Left lung (tissue), 10 donors: ENCODE results near the gene TSR3. TPM values are rescaled to one million over a fixed set of nuclear protein-coding genes. Genes with fewer than 3 reads are reported as not detected.
A peak's percentile ranks its signal among the peaks of the same experiment; 100 is the strongest.

ENCODE experiments used
- ATAC-seq: fragments of 200-7000 bp; cut with Tn5 transposase; one replicate; pipeline ENCODE4 v1.9.1; 2020; ENCODE audit warnings: moderate library complexity
- DNase-seq, 4 donors: peaks; one replicate each; pipeline ENCODE4 v3.0.0-alpha.2; 2013 to 2020
- H3K27ac ChIP-seq, 2 donors: fragments of 200-600 bp; sonication (generic) in 1 of 2; one replicate each; pipeline versions ENCODE4 v1.5.0 to v1.8.0; 2020 to 2021
- H3K27me3 ChIP-seq, 2 donors: fragments of 200-600 bp; sonication (generic) in 1 of 2; one replicate each; pipeline versions ENCODE4 v1.5.0 to v1.8.0; 2020 to 2021
- H3K36me3 ChIP-seq, 2 donors: fragments of 200-600 bp; sonication (generic) in 1 of 2; one replicate each; pipeline versions ENCODE4 v1.5.0 to v1.8.0; 2020 to 2021
- H3K4me1 ChIP-seq, 2 donors: fragments of 200-600 bp; one replicate each; pipeline ENCODE4 v1.8.0; 2021
- H3K4me3 ChIP-seq, 2 donors: fragments of 200-600 bp; sonication (generic) in 1 of 2; one replicate each; pipeline versions ENCODE4 v1.5.0 to v1.8.0; 2020 to 2021; ENCODE audit warnings: mild to moderate bottlenecking in 1 of 2
- H3K9me3 ChIP-seq, 2 donors: fragments of 200-600 bp; sonication (generic) in 1 of 2; one replicate each; pipeline versions ENCODE4 v1.5.0 to v1.8.0; 2020 to 2021
- CTCF ChIP-seq, 2 donors: fragments of 200-600 bp; sonication (generic) in 1 of 2; IDR thresholded peaks; one replicate each; pipeline versions ENCODE4 v1.5.0 to v1.8.0; 2021; ENCODE audit warnings: antibody characterized with exemption in 2 of 2
- intact Hi-C, 2 donors: fragments of 100-400 bp; cut with DNase I; formaldehyde crosslinking; loops; one replicate each; pipeline versions ENCODE4 v1.11.2 to v1.14.2; 2022
- polyA plus RNA-seq, 6 donors: library from polyadenylated mRNA; unstranded; fragments of 120-200 nt; gene quantifications; one replicate each; pipeline ENCODE4 v1.2.1, GENCODE V29; 2013; ENCODE audit not compliant: insufficient read length in 6 of 6
- total RNA-seq, 2 donors: library from RNA; stranded (reverse); fragmentation: NEBNext Ultra II Directional; extraction: Animal tissue kit (Norgen Biotek cat#: 25700); gene quantifications; one replicate each; pipeline ENCODE4 v1.2.1, GENCODE V29; 2021
- donor health status: DM: no; HTN: yes; CAD: no.
- donor health status: DM: no; HTN: no; CAD: no.

Gene TSR3
- total and polyA plus RNA-seq, 8 donors = 33.6 to 57.0 (median 45.9) TPM

GRCh38 chr16:1342526-1343427, 8.9 kb downstream of the TSR3 start:
- Histone ChIP-seq H3K4me3 (peak overlapping the region; percentile 4 to 15), H3K27me3 (no peaks in the 10 kb centered on the region), H3K36me3 (peaks cover 0 to 6% of the 10 kb centered on the region in 2 donors), H3K27ac (no peak overlapping the region), H3K4me1 (peaks cover 4 to 18% of the 10 kb centered on the region in 2 donors), H3K9me3 (no peaks in the 10 kb centered on the region)
- DNase-seq = peak; percentile 53 to 98 (median 94)
- TF ChIP-seq CTCF (IDR thresholded peaks at IDR 0.05) = no peak
- ATAC-seq = peak; percentile 97
- intact Hi-C loops = no loop called here

- TF ChIP-seq CTCF (IDR thresholded peaks at IDR 0.05) = no peak
- intact Hi-C loops = no loop called here
- no peak for ATAC-seq
- Histone ChIP-seq H3K9me3 (no peaks in the 10 kb centered on the region), H3K27me3 (peaks cover 0 to 7% of the 10 kb centered on the region in 2 donors), H3K4me3 (no peak overlapping the region), H3K4me1 (peaks cover 4 to 18% of the 10 kb centered on the region in 2 donors), H3K27ac (no peak overlapping the region), H3K36me3 (no peaks in the 10 kb centered on the region)
- no peak for DNase-seq
Observed at GRCh38 chr16:1341495-1342420, 9.9 kb downstream of the TSR3 start.

GRCh38 chr16:1340730-1341494, 10.8 kb downstream of the TSR3 start:
- Histone ChIP-seq H3K27me3 (peaks cover 0 to 16% of the 10 kb centered on the region in 2 donors), H3K9me3 (no peaks in the 10 kb centered on the region), H3K4me3 (no peak overlapping the region), H3K36me3 (no peaks in the 10 kb centered on the region), H3K4me1 (peaks cover 4 to 18% of the 10 kb centered on the region in 2 donors), H3K27ac (no peak overlapping the region)
- intact Hi-C loops = no loop called here
- no peak for ATAC-seq
- TF ChIP-seq CTCF (IDR thresholded peaks at IDR 0.05) = no peak
- no peak for DNase-seq

- Histone ChIP-seq H3K4me1 (peaks cover 4 to 24% of the 10 kb centered on the region in 2 donors), H3K4me3 (no peak overlapping the region), H3K27me3 (peaks cover 11 to 34% of the 10 kb centered on the region in 2 donors), H3K9me3 (no peaks in the 10 kb centered on the region), H3K36me3 (no peaks in the 10 kb centered on the region), H3K27ac (no peak overlapping the region)
- DNase-seq = no peak
- no peak for TF ChIP-seq CTCF (IDR thresholded peaks at IDR 0.05)
- no peak for ATAC-seq
- intact Hi-C loops = no loop called here
Observed at GRCh38 chr16:1338855-1339675, 12.6 kb downstream of the TSR3 start.
